IPS DF 6.9 (cell line): Measurements from ENCODE around the gene TRPM8.

Source experiments
- DNase-seq: peaks from one replicate; pipeline ENCODE4 v3.0.0-alpha.2; 2013; ENCODE audit warnings: low read depth, low spot score
- H3K27ac ChIP-seq: one replicate; pipeline ENCODE4 v1.5.1; 2013; ENCODE audit warnings: low read length, control low read depth
- H3K27me3 ChIP-seq: 2 replicates; pipeline ENCODE4 v1.6.1; 2013; ENCODE audit warnings: mild to moderate bottlenecking, low read length; ENCODE audit not compliant: control insufficient read depth, insufficient read depth
- H3K36me3 ChIP-seq: 2 replicates; pipeline ENCODE4 v1.6.1; 2013; ENCODE audit warnings: low read length; ENCODE audit not compliant: control insufficient read depth, insufficient read depth
- H3K4me1 ChIP-seq: 2 replicates; pipeline ENCODE4 v1.6.1; 2013; ENCODE audit warnings: low read length; ENCODE audit not compliant: control insufficient read depth, insufficient read depth
- H3K4me3 ChIP-seq: 2 replicates; pipeline ENCODE4 v1.5.1; 2013; ENCODE audit warnings: mild to moderate bottlenecking, low read length
- H3K9me3 ChIP-seq: 2 replicates; pipeline ENCODE4 v1.6.1; 2013; ENCODE audit warnings: low read length, inconsistent platforms; ENCODE audit not compliant: control insufficient read depth, insufficient read depth
- WGBS: extraction: QIAGEN DNeasy Blood & Tissue Kit; methylation state at CpG from one replicate; pipeline ENCODE4 v1.1.7; 2013; ENCODE audit warnings: mixed read lengths, missing lambda C conversion rate; ENCODE audit not compliant: insufficient read length, insufficient coverage; 5-methylcytosine and 5-hydroxymethylcytosine counted together

TRPM8 gene

DNA sequence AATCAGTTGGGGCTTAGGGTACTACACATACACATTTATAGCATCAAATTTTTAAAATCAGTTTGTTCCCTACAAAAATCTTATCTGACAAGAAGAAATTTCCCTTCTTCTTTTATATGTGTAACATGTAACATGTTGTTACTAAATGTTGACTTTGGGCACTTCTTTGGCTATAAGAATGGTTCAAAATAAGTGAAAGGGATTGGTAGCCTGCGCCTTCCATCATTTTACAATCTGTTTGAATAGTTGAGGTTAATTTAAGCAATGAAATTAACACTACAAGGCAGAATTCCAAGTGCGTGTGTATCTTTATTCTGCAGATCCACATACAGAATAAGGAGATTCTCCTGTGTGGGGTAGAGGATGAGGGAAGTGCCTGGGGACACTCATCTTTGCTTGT, 103.2 kb downstream of the TRPM8 start:
- Histone ChIP-seq H3K9me3 (no peaks in the 10 kb centered on the region), H3K4me3 (no peak overlapping the region), H3K4me1 (no peaks in the 10 kb centered on the region), H3K36me3 (no peaks in the 10 kb centered on the region), H3K27me3 (no peaks in the 10 kb centered on the region), H3K27ac (no peak overlapping the region)
- no CpG with 5 or more reads among the region's 2 CpGs for WGBS
- no peak for DNase-seq

DNA sequence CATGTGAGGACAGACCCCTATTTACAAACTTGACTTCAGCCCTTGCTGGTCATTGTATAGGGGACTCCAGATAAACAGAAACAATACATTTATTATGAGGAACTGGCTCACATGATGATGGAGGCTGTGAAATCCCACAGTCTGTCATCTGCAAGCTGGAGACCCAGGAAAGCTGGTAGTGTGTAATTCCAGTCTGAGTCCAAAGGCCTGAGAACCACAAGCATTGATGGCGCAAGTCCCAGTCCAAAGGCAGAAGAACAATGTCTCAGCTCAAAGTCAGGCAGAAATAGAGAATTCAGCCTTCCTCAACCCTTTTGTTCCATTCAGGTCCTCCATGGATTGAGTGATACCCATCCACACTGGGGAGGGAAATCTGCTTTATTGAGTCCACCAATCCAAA, 105.3 kb downstream of the TRPM8 start:
- WGBS: no CpG with 5 or more reads among the region's 1 CpG
- no peak overlapping the region for H3K4me3 ChIP-seq
- DNase-seq: no peak

DNA sequence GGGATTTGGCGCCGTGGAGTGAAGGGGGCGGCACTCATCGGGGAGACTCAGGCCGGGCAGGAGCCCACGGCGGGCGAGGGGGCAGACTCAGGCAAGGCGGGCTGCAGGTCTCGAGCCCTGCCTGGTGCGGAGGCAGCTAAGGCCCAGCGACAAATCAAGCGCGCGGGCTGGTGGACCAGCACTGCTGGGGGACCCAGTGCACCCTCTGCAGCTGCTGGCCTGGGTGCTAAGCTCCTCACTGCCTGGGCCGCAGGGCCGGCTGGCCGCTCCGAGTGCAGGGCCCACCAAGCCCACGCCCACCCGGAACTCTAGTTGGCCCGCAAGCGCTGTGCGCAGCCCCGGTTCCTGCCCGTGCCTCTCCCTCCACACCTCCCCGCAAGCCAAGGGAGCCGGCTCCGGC, 107.1 kb downstream of the TRPM8 start:
- H3K27ac ChIP-seq: no peak overlapping the region
- H3K27me3 ChIP-seq: no peaks in the 10 kb centered on the region
- DNase-seq: no peak
- no peaks in the 10 kb centered on the region for H3K9me3 ChIP-seq
- H3K36me3 ChIP-seq: no peaks in the 10 kb centered on the region
- no peaks in the 10 kb centered on the region for H3K4me1 ChIP-seq
- no CpG with 5 or more reads among the region's 29 CpGs for WGBS
- no peak overlapping the region for H3K4me3 ChIP-seq

More for the DNA sequence above, 105.3 kb downstream of the TRPM8 start:
- Histone ChIP-seq H3K4me1 (no peaks in the 10 kb centered on the region), H3K27me3 (no peaks in the 10 kb centered on the region), H3K36me3 (no peaks in the 10 kb centered on the region), H3K27ac (no peak overlapping the region), H3K9me3 (no peaks in the 10 kb centered on the region)

DNA sequence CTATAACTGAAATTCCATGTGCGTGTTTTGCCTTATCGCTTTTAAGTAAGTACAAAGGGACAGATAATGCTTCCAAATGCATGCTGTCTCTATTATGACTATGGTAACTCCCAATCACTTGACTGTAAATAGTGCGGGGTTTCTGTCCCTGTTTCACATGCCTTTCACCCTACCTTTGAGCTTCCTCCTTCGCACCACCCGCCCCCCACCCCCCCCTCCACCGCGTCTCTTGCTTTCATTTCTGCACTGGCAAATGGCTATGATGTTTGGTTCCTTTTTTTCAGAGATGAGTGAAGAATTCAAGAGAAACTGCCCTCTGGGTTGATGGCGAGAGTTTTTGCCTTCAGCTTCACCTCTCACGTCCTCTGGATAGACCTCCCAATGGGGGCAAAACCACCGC, 108.3 kb downstream of the TRPM8 start:
- WGBS: no CpG with 5 or more reads among the region's 10 CpGs
- Histone ChIP-seq H3K9me3 (no peaks in the 10 kb centered on the region), H3K4me1 (no peaks in the 10 kb centered on the region), H3K36me3 (no peaks in the 10 kb centered on the region), H3K4me3 (no peak overlapping the region), H3K27me3 (no peaks in the 10 kb centered on the region), H3K27ac (no peak overlapping the region)
- DNase-seq: no peak

DNA sequence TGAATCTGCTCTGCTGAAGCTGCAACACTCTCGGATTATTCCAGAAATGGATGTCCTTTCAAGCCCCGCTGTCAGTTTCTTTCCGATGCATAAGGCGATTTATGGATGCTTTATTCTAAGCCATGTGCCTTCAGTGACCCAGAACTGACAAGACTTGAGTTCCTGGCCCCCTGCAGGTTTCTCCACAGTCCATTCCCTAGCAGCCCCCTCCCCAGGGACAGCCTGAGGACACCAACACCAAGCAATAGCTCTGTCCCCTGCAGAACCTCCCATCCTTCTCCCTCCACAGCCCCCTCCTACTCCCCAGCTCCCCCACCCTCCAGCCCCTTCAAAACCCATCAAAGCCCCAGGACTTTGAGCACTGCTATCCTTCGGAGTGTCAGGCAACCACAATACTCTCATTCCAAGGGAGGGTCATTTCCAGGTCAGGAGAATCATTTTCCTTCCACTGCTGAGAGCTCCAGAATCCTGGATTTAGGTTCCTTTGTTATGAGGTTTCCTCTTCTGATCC, 108.8 kb downstream of the TRPM8 start:
- DNase-seq: no peak
- H3K9me3 ChIP-seq: no peaks in the 10 kb centered on the region
- WGBS: no CpG with 5 or more reads among the region's 5 CpGs
- no peak overlapping the region for H3K4me3 ChIP-seq
- no peak overlapping the region for H3K27ac ChIP-seq
- no peaks in the 10 kb centered on the region for H3K4me1 ChIP-seq
- no peaks in the 10 kb centered on the region for H3K36me3 ChIP-seq
- H3K27me3 ChIP-seq: no peaks in the 10 kb centered on the region

DNA sequence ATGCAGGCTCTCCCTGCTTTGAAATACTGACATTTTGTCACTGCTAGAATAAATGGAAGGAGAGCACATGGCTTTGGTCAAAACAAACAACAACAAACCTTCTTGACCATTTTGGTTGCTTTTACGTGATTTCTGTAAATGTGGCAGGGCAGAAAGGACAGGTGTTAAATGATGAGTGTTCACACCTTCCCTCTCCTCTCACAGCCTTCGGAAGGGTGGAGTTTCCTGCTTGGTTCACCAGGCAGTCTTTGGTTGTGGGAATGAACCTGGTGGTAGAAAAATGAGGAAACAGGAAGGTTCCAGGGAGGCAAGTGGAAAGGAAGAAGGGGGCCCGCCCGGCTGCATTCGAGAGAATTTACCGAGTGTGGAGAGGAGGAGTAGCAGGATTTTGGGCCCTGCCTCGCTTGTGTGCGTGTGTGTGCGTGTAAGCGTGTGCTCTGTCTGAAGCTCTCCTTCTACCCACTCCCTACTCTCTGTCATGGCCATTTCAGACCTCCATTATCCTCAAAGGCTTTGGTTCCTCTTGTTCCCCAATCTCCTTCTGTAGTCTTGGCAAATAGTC, 109.6 kb downstream of the TRPM8 start:
- Histone ChIP-seq H3K27ac (no peak overlapping the region), H3K36me3 (no peaks in the 10 kb centered on the region), H3K4me3 (no peak overlapping the region), H3K9me3 (no peaks in the 10 kb centered on the region), H3K4me1 (no peaks in the 10 kb centered on the region), H3K27me3 (no peaks in the 10 kb centered on the region)
- no peak for DNase-seq
- no CpG with 5 or more reads among the region's 10 CpGs for WGBS

DNA sequence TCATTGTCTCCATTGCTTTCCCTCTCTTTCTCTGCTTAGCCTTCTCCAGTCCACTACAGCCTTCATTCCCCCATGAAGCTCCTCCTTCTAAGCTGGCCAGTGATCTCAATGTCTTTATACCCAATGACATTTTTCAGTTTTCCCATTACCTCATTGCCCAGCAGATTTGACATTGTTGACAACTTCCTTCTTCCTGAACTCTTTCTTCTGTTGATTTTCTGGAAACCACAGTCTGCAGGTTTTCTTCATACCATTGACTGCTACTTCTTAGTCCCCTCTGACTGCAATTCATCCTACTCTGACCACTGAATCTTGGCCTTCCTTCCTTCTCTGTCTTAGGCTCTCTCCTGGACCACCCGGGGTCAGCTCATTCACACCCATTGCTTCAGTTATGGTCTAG, 110.5 kb downstream of the TRPM8 start:
- Histone ChIP-seq H3K27me3 (no peaks in the 10 kb centered on the region), H3K4me3 (no peak overlapping the region), H3K4me1 (no peaks in the 10 kb centered on the region), H3K36me3 (no peaks in the 10 kb centered on the region), H3K27ac (no peak overlapping the region), H3K9me3 (no peaks in the 10 kb centered on the region)
- no CpG with 5 or more reads among the region's 1 CpG for WGBS
- no peak for DNase-seq

DNA sequence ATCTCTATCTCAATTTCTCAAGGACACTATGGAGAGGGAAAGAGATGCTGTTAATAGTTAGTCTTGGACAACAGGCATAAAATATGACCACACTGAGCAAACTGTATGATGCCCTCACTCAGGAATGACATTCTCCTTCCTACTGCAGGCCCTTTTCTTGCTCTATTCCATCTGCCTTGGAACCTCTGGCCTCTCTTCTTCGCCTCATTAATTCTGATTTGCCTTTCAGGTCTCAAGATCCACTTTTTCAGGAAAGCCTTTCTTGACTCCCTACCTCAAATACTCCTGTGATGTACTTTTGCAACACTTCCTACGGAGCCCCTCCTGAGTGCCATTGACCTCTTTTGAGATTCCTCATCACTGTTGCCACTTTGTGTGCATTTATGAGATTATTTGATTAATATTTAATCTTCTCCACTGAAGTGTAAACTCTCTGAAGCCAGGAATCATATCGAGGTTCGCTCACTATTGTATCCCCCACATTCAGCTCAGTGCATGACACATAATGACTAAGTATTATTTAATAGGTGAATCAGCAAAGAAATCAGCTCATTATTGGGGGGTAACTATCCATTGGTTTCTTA, 112.1 kb downstream of the TRPM8 start:
- Histone ChIP-seq H3K27ac (no peak overlapping the region), H3K4me1 (no peaks in the 10 kb centered on the region), H3K27me3 (no peaks in the 10 kb centered on the region), H3K9me3 (no peaks in the 10 kb centered on the region), H3K4me3 (no peak overlapping the region), H3K36me3 (no peaks in the 10 kb centered on the region)
- DNase-seq: no peak
- no CpG with 5 or more reads among the region's 4 CpGs for WGBS

DNA sequence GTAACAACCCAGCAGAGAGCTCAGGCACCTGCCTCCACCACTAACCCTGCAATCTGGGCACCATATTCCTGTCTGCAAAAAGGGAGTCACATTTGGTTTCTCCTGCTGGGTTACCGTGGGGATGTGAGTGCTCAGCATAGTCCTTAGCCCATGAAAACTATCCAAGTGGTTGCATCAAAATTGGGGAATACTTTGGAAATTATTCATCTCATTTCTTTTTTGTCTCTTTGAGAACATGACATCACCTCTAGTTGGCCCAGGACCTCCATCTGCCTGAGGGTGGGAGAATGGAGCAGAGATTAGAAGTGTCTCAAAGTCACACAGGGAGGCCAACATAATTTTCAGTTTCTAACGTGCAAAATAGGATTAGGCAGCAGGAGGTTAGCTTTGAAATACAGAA, 114.0 kb downstream of the TRPM8 start:
- no peak for DNase-seq
- H3K27ac ChIP-seq: no peak overlapping the region
- H3K27me3 ChIP-seq: no peaks in the 10 kb centered on the region
- H3K4me1 ChIP-seq: no peaks in the 10 kb centered on the region
- H3K9me3 ChIP-seq: no peaks in the 10 kb centered on the region
- no peak overlapping the region for H3K4me3 ChIP-seq
- no CpG with 5 or more reads among the region's 2 CpGs for WGBS
- H3K36me3 ChIP-seq: no peaks in the 10 kb centered on the region

DNA sequence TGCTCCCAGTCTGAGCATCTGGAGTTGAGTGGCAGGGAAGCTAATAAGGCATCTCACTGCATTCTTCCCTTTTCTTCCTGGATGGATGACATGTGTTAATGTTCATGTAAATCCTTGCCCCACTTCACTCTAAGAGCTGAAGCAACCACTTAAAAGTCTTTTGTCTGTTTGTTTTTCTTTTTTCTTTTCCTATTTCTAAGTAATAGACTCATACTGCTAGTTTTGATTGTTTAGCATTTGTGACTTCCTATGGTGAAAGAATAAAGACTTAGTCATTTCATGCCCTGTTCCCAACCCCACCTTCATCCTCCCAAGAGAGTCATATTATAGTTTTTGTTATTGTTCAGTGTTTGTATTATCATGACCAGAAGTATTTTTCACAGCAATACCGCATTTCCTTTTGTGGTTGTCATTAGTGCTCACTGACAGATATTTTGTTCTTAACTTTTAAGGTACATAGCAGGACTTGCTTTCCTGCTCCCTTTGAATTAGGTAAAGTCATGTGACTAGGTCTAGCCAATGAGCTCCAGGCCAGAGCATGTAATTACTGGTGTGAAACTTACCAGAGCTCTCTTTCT, 115.2 kb downstream of the TRPM8 start:
- Histone ChIP-seq H3K4me3 (no peak overlapping the region), H3K36me3 (no peaks in the 10 kb centered on the region), H3K9me3 (no peaks in the 10 kb centered on the region), H3K27me3 (no peaks in the 10 kb centered on the region), H3K27ac (no peak overlapping the region), H3K4me1 (no peaks in the 10 kb centered on the region)
- DNase-seq: no peak
- no CpG with 5 or more reads among the region's 1 CpG for WGBS

DNA sequence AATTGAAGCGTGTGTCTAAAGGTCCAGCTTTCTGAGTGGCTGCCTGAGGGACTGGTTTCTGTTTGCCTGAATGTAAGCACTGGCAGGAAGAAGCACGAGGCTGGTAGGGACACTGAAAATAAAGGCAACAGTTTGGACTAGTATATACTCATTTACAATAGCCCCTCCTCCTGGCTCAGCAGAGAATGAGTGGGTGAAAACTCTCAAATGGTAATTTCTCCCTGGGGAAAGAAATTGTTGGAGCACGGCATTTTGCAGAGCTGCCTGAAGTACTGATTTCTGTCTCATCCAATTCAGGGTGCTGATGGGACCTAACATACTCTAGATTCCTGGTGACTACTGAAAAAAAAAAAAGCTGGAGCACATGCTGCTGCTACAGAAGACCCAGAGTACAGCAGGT, 116.0 kb downstream of the TRPM8 start:
- Histone ChIP-seq H3K27ac (no peak overlapping the region), H3K27me3 (no peaks in the 10 kb centered on the region), H3K36me3 (no peaks in the 10 kb centered on the region), H3K9me3 (no peaks in the 10 kb centered on the region), H3K4me1 (no peaks in the 10 kb centered on the region), H3K4me3 (no peak overlapping the region)
- DNase-seq: no peak
- no CpG with 5 or more reads among the region's 3 CpGs for WGBS
